SK-N-SH (cell line): Measurements from ENCODE around the gene ATG4B. TPM values are rescaled to one million over a fixed set of nuclear protein-coding genes. Genes with fewer than 3 reads are reported as not detected.

Experiments
- CTCF ChIA-PET: fragments of 300-600, 350-600 bp; formaldehyde crosslinking; extraction: SDS; loops from one replicate; lab custom pipeline; 2021; lab: Yijun Ruan, JAX
- POLR2A ChIA-PET: fragments of 350-600 bp; sonication (Branson Sonifier 250); formaldehyde crosslinking; extraction: SDS; loops from one replicate; lab custom pipeline; 2020; ENCODE audit warnings: antibody characterized with exemption, inconsistent platforms; lab: Yijun Ruan, JAX
- DNase-seq: peaks from one replicate; pipeline ENCODE4 v3.0.0; 2012
- H2AFZ ChIP-seq: fragments of 200-600 bp; sonication (generic); 2 replicates; pipeline ENCODE4 v1.8.1; 2016; ENCODE audit warnings: antibody characterized with exemption, mild to moderate bottlenecking, low read depth
- H3F3A ChIP-seq: fragments of 200-600 bp; sonication (generic); replicated peaks from 2 replicates; pipeline ENCODE3; 2016; ENCODE audit warnings: antibody characterized with exemption, mild to moderate bottlenecking; ENCODE audit not compliant: insufficient read depth
- H3K27ac ChIP-seq, 2 experiments: fragments of 200-500 bp in 1 of 2; fragments of 200-600 bp in 1 of 2; sonication (Bioruptor generic) in 1 of 2; sonication (generic), shearing (Covaris generic) in 1 of 2; 2 replicates each; pipeline versions ENCODE4 v1.5.1 to v1.6.1; 2014 to 2016; ENCODE audit warnings: low read depth in 2 of 2, inconsistent platforms in 1 of 2, low read length in 1 of 2, mild to moderate bottlenecking in 1 of 2, mixed read lengths in 1 of 2
- H3K27me3 ChIP-seq: fragments of 200-600 bp; sonication (generic), shearing (Covaris generic); 2 replicates; pipeline ENCODE4 v1.6.1; 2016; ENCODE audit warnings: mixed run types; ENCODE audit not compliant: insufficient read depth
- H3K36me3 ChIP-seq, 2 experiments: fragments of 200-500 bp in 1 of 2; fragments of 200-600 bp in 1 of 2; sonication (Bioruptor generic) in 1 of 2; sonication (generic) in 1 of 2; replicated peaks in 1 of 2; 2 replicates each; pipeline versions ENCODE3 to v1.5.1; 2014 to 2016; ENCODE audit warnings: low read length in 1 of 2, mild to moderate bottlenecking in 1 of 2; ENCODE audit not compliant: insufficient read depth in 2 of 2, control insufficient read depth in 1 of 2
- H3K4me1 ChIP-seq, 2 experiments: fragments of 200-500 bp in 1 of 2; fragments of 200-600 bp in 1 of 2; sonication (Bioruptor generic) in 1 of 2; sonication (generic), shearing (Covaris generic) in 1 of 2; 2 replicates each; pipeline versions ENCODE4 v1.5.1 to v1.6.1; 2014 to 2016; ENCODE audit warnings: low read depth in 1 of 2, low read length in 1 of 2, mixed run types in 1 of 2; ENCODE audit not compliant: insufficient read depth in 2 of 2, control insufficient read depth in 1 of 2
- H3K4me2 ChIP-seq: fragments of 200-600 bp; sonication (generic), shearing (Covaris generic); 2 replicates; pipeline ENCODE4 v1.6.1; 2017; ENCODE audit warnings: mixed run types
- H3K4me3 ChIP-seq, 2 experiments: fragments of 200-500 bp in 1 of 2; fragments of 200-600 bp in 1 of 2; sonication (Bioruptor generic) in 1 of 2; sonication (generic), shearing (Covaris generic) in 1 of 2; 2 replicates each; pipeline versions ENCODE4 v1.5.1 to v1.8.1; 2014 to 2016; ENCODE audit warnings: low read depth in 2 of 2, inconsistent platforms in 1 of 2, low read length in 1 of 2, mild to moderate bottlenecking in 1 of 2, mixed read lengths in 1 of 2, moderate library complexity in 1 of 2
- H3K79me2 ChIP-seq: fragments of 200-600 bp; sonication (generic); 2 replicates; pipeline ENCODE4 v1.8.1; 2017; ENCODE audit warnings: mild to moderate bottlenecking; ENCODE audit not compliant: insufficient read depth
- H3K9ac ChIP-seq: fragments of 200-600 bp; sonication (generic); 2 replicates; pipeline ENCODE4 v1.6.1; 2017; ENCODE audit warnings: mixed run types
- H3K9me2 ChIP-seq: fragments of 200-600 bp; sonication (generic); 2 replicates; pipeline ENCODE4 v1.6.1; 2017; ENCODE audit warnings: mixed run types
- H3K9me3 ChIP-seq: fragments of 200-600 bp; sonication (generic); 2 replicates; pipeline ENCODE4 v1.6.1; 2017; ENCODE audit warnings: mixed run types, mild to moderate bottlenecking, moderate library complexity
- H4K20me1 ChIP-seq: fragments of 200-600 bp; sonication (generic); 2 replicates; pipeline ENCODE4 v1.6.1; 2017; ENCODE audit warnings: mild to moderate bottlenecking, mixed run types; ENCODE audit not compliant: insufficient read depth
- CHD2 ChIP-seq: fragments of 150-350 bp; IDR thresholded peaks from 2 replicates; pipeline ENCODE4 v1.6.1; 2018; ENCODE audit warnings: low read length; ENCODE audit not compliant: partially characterized antibody
- ELF1 ChIP-seq: IDR thresholded peaks from 2 replicates; pipeline ENCODE4 v1.4.0; 2012
- EP300 ChIP-seq, 2 experiments: IDR thresholded peaks; 2 replicates each; pipeline versions ENCODE4 v1.4.0 to v1.6.1; 2012; ENCODE audit warnings: borderline replicate concordance in 1 of 2, low read depth in 1 of 2, low read length in 1 of 2
- FOSL2 ChIP-seq: IDR thresholded peaks from 2 replicates; pipeline ENCODE4 v1.4.0; 2012; ENCODE audit warnings: low read depth, mild to moderate bottlenecking, moderate library complexity, borderline replicate concordance
- FOXM1 ChIP-seq: IDR thresholded peaks from 2 replicates; pipeline ENCODE4 v1.4.0; 2012; ENCODE audit warnings: low read depth, mild to moderate bottlenecking
- GATA2 ChIP-seq: sonication (generic); formaldehyde crosslinking; IDR thresholded peaks from 2 replicates; pipeline ENCODE4 v1.5.0; 2020; ENCODE audit warnings: mild to moderate bottlenecking, missing genetic modification reagents
- JUND ChIP-seq: IDR thresholded peaks from 2 replicates; pipeline ENCODE4 v1.4.0; 2012
- MXI1 ChIP-seq: IDR thresholded peaks from 2 replicates; pipeline ENCODE4 v1.6.1; 2012; ENCODE audit warnings: mild to moderate bottlenecking, low read depth, low read length, improper control_type of control experiment
- RAD21 ChIP-seq: IDR thresholded peaks from 2 replicates; pipeline ENCODE4 v1.6.1; 2012; ENCODE audit warnings: mild to moderate bottlenecking, low read length
- RFX5 ChIP-seq: IDR thresholded peaks from 2 replicates; pipeline ENCODE4 v1.6.1; 2012; ENCODE audit warnings: mild to moderate bottlenecking, improper control_type of control experiment, low read length
- TCF12 ChIP-seq: IDR thresholded peaks from 2 replicates; pipeline ENCODE4 v1.4.0; 2012
- TEAD4 ChIP-seq: IDR thresholded peaks from 2 replicates; pipeline ENCODE4 v1.4.0; 2012; ENCODE audit warnings: mild to moderate bottlenecking, borderline replicate concordance; ENCODE audit not compliant: insufficient read depth
- WGBS: methylation state at CpG from one replicate; pipeline ENCODE4 v1.1.6; 2017; ENCODE audit warnings: low lambda C conversion rate; 5-methylcytosine and 5-hydroxymethylcytosine counted together
- polyA plus RNA-seq, 3 experiments: library from polyadenylated mRNA; depleted of rRNA; stranded (reverse); fragments of >200 nt; gene quantifications; 2 replicates each; pipeline ENCODE4 v1.2.3, GENCODE V29; 2012
- TF ChIP-seq, protein P1 (sequence below): IDR thresholded peaks from 2 replicates; pipeline ENCODE4 v1.4.0; 2012; ENCODE audit warnings: low read depth, borderline replicate concordance
- TF ChIP-seq, protein P2 (sequence below): fragments of 200-600 bp; sonication (generic); IDR thresholded peaks from 2 replicates; pipeline ENCODE4 v1.6.1; 2017; ENCODE audit warnings: antibody characterized with exemption, mild to moderate bottlenecking, moderate library complexity
- TF ChIP-seq, protein P3 (sequence below): IDR thresholded peaks from 2 replicates; pipeline ENCODE4 v1.4.0; 2012; ENCODE audit warnings: low read depth, borderline replicate concordance
- TF ChIP-seq, protein P4 (sequence below): IDR thresholded peaks from 2 replicates; pipeline ENCODE4; 2012
- TF ChIP-seq, protein P5 (sequence below): IDR thresholded peaks from 2 replicates; pipeline ENCODE4 v1.6.1; 2012; ENCODE audit warnings: mild to moderate bottlenecking, low read depth, low read length, moderate library complexity
- TF ChIP-seq, protein P6 (sequence below): fragments of 150-350 bp; IDR thresholded peaks from 2 replicates; pipeline ENCODE4 v1.6.1; 2016; ENCODE audit warnings: mild to moderate bottlenecking, low read depth, low read length
- TF ChIP-seq, protein P7 (sequence below): fragments of 150-350 bp; IDR thresholded peaks from 2 replicates; pipeline ENCODE4 v1.6.1; 2017; ENCODE audit warnings: antibody characterized with exemption, low read length, low read depth, borderline replicate concordance

Gene ATG4B
- polyA plus RNA-seq, 1 of the 3 experiments (the other 2 are of a cell fraction) = 107 TPM

DNA sequence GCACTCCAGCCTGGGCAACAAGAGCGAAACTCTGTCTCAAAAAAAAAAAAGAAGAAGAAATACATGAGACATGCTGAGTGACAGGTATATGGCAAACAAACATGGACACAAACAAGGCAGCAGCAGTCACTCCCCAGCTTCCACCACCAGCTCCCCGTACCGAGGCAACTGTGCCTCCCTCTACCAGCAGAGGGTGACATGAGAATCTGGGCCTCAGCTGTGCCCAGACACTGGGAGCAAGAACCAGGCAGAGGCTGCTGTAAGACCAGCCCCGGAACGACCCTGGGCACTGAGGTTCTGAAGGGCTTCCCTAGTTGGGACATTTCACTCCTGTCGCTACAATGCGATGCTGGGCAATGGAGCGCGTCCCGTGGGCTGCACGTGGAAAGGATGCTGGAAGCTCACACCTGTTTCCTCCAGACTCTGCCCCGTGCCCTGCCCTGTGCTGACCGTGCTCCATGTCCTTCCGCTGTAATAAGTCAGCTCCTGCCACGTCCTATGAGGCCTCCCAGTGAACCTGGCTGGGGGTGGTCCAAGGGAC is 41.8 kb upstream of the ATG4B start:
- DNase-seq = no peak
- no peaks in the 10 kb centered on the region for H3K27me3 ChIP-seq
- H3K4me3 ChIP-seq = no peak overlapping the region
- H3K79me2 ChIP-seq = no peaks in the 10 kb centered on the region; the same call in none of the 2 replicates
- no peaks in the 10 kb centered on the region for H4K20me1 ChIP-seq
- ChIA-PET POLR2A (interaction anchor here (0.9 kb wide), 1 partner anchor 35 kb away, joined by 3 read pairs; no protein-coding TSS in a partner anchor), CTCF (interaction anchor here (2.0 kb wide), 1 partner anchor 53 kb away, joined by 5 read pairs; no protein-coding TSS in a partner anchor)
- no peaks in the 10 kb centered on the region for H3K9me2 ChIP-seq
- no peak overlapping the region for H2AFZ ChIP-seq
- no peak overlapping the region for H3K27ac ChIP-seq
- H3K36me3 ChIP-seq = peaks cover 6 to 31% of the 10 kb centered on the region in 2 experiments
- H3K4me2 ChIP-seq = no peak overlapping the region
- TF ChIP-seq TCF12 = no peak
- TF ChIP-seq FOSL2 = no peak
- TF ChIP-seq, protein P1, sequence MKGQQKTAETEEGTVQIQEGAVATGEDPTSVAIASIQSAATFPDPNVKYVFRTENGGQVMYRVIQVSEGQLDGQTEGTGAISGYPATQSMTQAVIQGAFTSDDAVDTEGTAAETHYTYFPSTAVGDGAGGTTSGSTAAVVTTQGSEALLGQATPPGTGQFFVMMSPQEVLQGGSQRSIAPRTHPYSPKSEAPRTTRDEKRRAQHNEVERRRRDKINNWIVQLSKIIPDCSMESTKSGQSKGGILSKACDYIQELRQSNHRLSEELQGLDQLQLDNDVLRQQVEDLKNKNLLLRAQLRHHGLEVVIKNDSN = no peak
- no peak for TF ChIP-seq ELF1
- TF ChIP-seq, protein P2, sequence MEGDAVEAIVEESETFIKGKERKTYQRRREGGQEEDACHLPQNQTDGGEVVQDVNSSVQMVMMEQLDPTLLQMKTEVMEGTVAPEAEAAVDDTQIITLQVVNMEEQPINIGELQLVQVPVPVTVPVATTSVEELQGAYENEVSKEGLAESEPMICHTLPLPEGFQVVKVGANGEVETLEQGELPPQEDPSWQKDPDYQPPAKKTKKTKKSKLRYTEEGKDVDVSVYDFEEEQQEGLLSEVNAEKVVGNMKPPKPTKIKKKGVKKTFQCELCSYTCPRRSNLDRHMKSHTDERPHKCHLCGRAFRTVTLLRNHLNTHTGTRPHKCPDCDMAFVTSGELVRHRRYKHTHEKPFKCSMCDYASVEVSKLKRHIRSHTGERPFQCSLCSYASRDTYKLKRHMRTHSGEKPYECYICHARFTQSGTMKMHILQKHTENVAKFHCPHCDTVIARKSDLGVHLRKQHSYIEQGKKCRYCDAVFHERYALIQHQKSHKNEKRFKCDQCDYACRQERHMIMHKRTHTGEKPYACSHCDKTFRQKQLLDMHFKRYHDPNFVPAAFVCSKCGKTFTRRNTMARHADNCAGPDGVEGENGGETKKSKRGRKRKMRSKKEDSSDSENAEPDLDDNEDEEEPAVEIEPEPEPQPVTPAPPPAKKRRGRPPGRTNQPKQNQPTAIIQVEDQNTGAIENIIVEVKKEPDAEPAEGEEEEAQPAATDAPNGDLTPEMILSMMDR = no peak
- TF ChIP-seq RAD21 = no peak
- TF ChIP-seq, protein P3, sequence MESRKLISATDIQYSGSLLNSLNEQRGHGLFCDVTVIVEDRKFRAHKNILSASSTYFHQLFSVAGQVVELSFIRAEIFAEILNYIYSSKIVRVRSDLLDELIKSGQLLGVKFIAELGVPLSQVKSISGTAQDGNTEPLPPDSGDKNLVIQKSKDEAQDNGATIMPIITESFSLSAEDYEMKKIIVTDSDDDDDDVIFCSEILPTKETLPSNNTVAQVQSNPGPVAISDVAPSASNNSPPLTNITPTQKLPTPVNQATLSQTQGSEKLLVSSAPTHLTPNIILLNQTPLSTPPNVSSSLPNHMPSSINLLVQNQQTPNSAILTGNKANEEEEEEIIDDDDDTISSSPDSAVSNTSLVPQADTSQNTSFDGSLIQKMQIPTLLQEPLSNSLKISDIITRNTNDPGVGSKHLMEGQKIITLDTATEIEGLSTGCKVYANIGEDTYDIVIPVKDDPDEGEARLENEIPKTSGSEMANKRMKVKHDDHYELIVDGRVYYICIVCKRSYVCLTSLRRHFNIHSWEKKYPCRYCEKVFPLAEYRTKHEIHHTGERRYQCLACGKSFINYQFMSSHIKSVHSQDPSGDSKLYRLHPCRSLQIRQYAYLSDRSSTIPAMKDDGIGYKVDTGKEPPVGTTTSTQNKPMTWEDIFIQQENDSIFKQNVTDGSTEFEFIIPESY = no peak
- TF ChIP-seq GATA2 = no peak
- TF ChIP-seq, protein P4, sequence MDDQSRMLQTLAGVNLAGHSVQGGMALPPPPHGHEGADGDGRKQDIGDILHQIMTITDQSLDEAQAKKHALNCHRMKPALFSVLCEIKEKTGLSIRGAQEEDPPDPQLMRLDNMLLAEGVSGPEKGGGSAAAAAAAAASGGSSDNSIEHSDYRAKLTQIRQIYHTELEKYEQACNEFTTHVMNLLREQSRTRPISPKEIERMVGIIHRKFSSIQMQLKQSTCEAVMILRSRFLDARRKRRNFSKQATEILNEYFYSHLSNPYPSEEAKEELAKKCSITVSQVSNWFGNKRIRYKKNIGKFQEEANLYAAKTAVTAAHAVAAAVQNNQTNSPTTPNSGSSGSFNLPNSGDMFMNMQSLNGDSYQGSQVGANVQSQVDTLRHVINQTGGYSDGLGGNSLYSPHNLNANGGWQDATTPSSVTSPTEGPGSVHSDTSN = no peak
- no peak for TF ChIP-seq TEAD4
- TF ChIP-seq, protein P5, sequence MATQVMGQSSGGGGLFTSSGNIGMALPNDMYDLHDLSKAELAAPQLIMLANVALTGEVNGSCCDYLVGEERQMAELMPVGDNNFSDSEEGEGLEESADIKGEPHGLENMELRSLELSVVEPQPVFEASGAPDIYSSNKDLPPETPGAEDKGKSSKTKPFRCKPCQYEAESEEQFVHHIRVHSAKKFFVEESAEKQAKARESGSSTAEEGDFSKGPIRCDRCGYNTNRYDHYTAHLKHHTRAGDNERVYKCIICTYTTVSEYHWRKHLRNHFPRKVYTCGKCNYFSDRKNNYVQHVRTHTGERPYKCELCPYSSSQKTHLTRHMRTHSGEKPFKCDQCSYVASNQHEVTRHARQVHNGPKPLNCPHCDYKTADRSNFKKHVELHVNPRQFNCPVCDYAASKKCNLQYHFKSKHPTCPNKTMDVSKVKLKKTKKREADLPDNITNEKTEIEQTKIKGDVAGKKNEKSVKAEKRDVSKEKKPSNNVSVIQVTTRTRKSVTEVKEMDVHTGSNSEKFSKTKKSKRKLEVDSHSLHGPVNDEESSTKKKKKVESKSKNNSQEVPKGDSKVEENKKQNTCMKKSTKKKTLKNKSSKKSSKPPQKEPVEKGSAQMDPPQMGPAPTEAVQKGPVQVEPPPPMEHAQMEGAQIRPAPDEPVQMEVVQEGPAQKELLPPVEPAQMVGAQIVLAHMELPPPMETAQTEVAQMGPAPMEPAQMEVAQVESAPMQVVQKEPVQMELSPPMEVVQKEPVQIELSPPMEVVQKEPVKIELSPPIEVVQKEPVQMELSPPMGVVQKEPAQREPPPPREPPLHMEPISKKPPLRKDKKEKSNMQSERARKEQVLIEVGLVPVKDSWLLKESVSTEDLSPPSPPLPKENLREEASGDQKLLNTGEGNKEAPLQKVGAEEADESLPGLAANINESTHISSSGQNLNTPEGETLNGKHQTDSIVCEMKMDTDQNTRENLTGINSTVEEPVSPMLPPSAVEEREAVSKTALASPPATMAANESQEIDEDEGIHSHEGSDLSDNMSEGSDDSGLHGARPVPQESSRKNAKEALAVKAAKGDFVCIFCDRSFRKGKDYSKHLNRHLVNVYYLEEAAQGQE = no peak
- no peak for TF ChIP-seq MXI1
- TF ChIP-seq JUND = no peak
- no peak for TF ChIP-seq FOXM1
- TF ChIP-seq CHD2 = no peak
- no peak for TF ChIP-seq RFX5
- TF ChIP-seq, protein P6, sequence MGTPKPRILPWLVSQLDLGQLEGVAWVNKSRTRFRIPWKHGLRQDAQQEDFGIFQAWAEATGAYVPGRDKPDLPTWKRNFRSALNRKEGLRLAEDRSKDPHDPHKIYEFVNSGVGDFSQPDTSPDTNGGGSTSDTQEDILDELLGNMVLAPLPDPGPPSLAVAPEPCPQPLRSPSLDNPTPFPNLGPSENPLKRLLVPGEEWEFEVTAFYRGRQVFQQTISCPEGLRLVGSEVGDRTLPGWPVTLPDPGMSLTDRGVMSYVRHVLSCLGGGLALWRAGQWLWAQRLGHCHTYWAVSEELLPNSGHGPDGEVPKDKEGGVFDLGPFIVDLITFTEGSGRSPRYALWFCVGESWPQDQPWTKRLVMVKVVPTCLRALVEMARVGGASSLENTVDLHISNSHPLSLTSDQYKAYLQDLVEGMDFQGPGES = no peak
- TF ChIP-seq, protein P7, sequence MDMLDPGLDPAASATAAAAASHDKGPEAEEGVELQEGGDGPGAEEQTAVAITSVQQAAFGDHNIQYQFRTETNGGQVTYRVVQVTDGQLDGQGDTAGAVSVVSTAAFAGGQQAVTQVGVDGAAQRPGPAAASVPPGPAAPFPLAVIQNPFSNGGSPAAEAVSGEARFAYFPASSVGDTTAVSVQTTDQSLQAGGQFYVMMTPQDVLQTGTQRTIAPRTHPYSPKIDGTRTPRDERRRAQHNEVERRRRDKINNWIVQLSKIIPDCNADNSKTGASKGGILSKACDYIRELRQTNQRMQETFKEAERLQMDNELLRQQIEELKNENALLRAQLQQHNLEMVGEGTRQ = no peak
- no peak for TF ChIP-seq EP300 (IDR thresholded peaks at IDR 0.05; ENCODE audit: borderline replicate concordance in 1 of 2, low read depth in 1 of 2, low read length in 1 of 2)
- no peaks in the 10 kb centered on the region for H3F3A ChIP-seq
- no peaks in the 10 kb centered on the region for H3K4me1 ChIP-seq
- 92% methylated on average over 9 of the region's 15 CpGs for WGBS
- no peaks in the 10 kb centered on the region for H3K9me3 ChIP-seq
- H3K9ac ChIP-seq = no peak overlapping the region
